HG02840 (cell line): Measurements from ENCODE around the gene TCEA2.
"Not testable (repeated sequence)": the region's sequence is repeated elsewhere in the genome, so short reads cannot be mapped to it uniquely, and the experiment has no call there.

Source experiments
- ATAC-seq: cut with Tn5 transposase; IDR thresholded peaks from one replicate; pipeline ENCODE4 v1.9.1; 2021; ENCODE audit warnings: mild to moderate bottlenecking, moderate library complexity, moderate number of reproducible peaks; ENCODE audit not compliant: unreplicated experiment, low FRiP score

TCEA2 gene

DNA sequence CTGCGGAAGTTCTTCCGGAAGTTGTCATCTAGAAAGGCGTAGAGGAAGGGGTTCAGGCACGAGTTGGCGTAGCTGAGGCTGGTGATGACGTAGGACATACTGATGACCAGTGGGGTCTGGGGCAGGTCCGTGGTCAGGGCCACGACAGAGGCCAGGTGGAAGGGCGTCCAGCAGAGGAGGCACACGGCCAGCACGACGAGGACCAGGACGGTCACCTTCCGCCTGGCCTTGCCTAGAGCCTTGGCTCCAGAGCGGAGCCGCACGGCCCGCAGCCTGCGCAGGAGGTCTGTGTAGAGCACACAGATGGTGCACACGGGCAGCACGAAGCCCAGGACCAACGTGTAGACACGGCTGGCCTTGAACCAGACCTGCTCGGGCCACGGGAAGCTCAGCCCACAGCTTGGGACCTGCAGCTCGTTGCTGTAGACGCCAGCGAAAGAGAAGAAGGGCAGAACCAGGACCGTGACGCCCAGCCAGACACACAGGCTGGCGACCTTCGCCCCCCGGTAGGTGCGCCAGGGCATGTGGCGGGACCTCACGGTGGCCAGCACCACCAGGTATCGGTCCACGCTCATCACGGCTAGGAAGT lies 42.9 kb downstream of the TCEA2 start:
- no peak for ATAC-seq

- ATAC-seq, result no peak
Measured at GRCh38 chr20:64106435-64106961, 43.5 kb downstream of the TCEA2 start.

- ATAC-seq, result no peak
Measured at GRCh38 chr20:64106981-64107735, 44.2 kb downstream of the TCEA2 start, which contains the start of gene NPBWR2. Gene NPBWR2, minus strand, starts transcription at chr20:64107565. Its CDS starts 734 bp downstream, at chr20:64106831.

DNA sequence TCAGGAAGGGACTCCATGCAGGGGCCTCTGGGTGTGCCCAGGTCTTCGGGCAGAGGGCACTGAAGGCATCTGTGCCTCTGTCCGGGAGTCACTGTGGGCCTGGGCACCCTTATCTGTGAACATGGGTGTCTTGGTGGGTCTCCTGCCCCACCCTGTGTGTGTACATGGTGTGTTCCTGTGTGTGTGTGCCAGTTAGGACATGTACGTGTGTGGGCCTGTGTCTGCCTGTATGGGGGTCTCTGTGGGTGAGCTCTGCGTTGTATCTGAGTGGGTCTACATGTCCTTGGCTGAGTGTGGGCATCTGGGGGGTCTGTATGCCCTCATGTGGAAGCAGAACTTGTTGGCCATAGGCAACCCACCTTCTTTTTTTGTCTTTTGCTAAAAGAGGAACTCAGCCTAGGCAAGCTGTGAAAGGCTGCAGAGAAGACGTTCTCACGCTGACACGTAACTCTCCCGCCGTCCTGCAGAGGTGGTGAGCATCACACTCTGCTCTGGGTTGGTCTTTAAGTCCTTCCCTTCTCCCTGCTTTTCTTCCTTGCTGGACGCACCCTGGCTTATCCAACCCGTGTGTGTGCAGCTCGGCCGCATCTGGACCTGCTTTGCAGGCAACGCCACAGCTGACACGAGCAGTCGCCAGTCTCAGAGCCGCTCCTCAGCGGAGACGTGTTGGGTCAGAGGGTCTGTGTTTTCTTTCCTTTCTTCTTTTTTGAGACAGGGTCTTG lies 44.9 kb downstream of the TCEA2 start:
- no peak for ATAC-seq

DNA sequence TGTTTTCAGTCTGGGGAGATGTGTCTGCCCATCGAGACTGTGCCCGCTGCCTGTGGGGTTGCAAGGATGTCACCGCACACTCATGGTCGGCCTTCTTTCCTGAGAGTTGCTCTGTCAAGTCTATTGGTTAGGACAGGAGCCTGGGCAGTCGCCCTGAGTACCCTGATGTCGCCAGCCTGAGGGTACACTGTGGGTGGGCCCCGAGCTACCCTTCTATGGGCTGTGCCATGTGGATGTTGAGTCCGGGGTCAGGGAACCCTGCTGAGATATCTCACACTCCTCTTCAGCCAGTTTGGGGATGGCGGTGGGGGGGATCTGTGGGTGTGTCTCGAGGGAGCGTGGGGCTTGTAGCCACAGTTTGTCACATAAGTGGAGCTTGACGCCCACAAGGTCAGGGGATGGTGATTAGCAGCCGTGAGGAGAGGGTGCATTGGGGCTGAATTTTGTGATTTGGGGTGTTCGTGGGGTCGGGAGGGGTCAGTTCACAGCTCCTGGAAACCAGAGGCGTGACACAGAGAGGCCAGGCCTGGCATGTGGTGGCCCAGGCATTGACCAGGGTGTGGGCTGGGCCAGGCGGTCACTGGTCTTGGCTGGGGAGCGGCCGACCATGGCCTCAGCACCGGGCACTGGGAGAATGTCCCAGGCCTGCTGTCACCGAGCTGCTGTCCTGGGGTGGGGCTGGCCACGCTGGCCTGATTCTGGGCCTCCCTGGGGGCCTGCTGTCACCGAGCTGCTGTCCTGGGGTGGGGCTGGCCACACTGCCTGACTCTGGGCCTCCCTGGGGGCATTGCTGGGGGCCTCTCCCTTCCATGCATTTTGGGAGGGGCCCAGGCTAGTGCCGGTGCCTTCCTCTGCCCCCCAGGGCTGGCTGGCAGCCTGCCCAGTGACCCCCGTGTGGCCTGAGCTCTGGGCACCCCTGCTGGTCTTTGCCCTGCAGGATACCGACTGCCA lies 46.0 kb downstream of the TCEA2 start:
- no peak for ATAC-seq

DNA sequence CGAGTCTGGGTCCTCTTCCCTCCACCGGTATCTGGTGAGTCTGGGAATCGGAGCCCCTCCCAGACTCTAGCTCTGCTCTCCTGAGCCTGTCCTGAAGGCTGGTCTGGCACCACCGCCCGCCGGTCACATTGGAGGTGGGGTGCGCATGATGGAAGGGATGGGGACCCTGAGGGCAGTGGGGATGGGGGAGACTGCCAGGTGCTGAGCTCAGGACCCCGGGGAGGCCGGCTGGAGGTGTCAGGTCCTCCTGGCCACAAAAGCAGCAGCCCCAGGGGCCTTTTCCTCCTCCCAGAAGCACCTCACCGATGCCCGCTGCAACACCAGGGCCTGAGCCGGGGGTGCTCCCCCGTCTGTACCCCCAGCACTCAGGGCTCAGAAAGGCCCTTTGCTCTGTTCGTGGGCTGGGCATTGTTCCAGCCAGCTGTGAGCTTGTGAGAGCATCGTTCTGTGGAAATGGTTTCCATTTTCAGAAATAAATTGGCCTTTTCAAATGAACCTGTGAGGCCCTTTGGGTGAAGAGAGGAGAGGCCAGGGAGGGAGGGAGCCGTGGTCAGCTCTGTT lies 46.9 kb downstream of the TCEA2 start:
- ATAC-seq, result no peak

GRCh38 chr20:64110411-64111068 lies 47.5 kb downstream of the TCEA2 start:
- ATAC-seq, result no peak

GRCh38 chr20:64111841-64112641 lies 49.0 kb downstream of the TCEA2 start:
- no peak for ATAC-seq

DNA sequence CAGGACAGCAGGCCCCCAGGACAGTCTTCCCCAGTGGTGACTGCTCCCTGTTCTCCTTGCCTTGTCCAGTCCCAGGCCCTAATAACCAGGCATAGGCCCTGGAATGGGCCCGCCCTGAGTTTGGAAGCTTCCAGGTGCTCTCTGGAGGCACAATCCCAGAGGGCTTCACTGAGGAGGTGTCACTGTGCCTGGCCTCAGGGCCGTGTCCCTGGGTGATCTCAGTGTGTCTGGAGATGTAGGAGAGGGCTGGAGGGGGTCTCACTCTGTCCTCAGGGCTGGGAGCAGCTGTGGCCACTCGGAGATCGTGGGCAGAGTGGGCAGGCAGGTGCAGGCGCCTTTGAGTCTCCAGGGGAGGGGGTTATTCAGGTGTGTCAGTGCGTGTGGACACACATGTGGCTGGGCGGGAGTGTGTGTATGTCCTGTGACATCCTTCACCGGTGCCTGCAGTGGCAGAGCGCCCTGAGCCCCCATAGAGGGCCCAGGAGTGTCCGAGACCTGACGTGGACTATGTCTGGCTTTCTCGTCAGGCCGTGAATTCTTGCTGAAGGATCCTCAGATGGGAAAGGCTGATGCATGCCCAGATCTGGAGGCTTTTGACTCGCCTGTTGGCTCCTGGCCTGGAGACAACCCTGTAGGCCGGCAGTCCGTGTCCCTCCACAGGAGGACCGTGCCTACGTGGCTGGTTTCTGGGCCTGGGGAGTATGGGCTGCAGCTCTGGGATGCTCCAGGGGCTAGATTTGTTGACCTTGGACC lies 49.9 kb downstream of the TCEA2 start:
- no peak for ATAC-seq

DNA sequence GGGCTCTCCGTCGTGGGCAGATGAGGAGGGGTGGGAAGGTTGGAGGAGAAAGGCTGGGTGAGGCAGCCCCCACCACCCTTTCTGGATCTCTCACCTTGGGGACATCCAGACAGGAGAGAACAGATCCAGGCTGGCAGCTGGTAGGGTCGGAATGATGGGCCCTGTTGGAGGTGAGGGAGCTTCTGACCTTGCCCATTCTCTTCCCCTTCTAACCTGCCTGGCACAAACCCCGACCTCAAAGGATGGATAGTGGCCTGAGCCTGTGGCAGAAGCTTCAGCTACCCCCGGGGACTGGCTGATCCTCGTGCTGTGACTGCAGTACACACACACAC lies 50.4 kb downstream of the TCEA2 start:
- ATAC-seq, result no peak

- ATAC-seq, result no peak
Measured at GRCh38 chr20:64113796-64114355, 50.9 kb downstream of the TCEA2 start.

GRCh38 chr20:64114356-64114971 lies 51.5 kb downstream of the TCEA2 start:
- ATAC-seq, result no peak

GRCh38 chr20:64115171-64115911 lies 52.3 kb downstream of the TCEA2 start:
- ATAC-seq, result no peak

GRCh38 chr20:64116016-64116415 lies 53.0 kb downstream of the TCEA2 start:
- ATAC-seq, result no peak

- no peak for ATAC-seq
Measured at GRCh38 chr20:64116541-64117431, 53.8 kb downstream of the TCEA2 start.

GRCh38 chr20:64117432-64117777 lies 54.4 kb downstream of the TCEA2 start:
- ATAC-seq, result not testable (repeated sequence)
